Right hindlimb (tissue), 1 donor: ENCODE measurements around the gene C6orf62.
"Not testable (repeated sequence)": the region's sequence is repeated elsewhere in the genome, so short reads cannot be mapped to it uniquely, and the experiment has no call there.

ENCODE experiments used
- DNase-seq: peaks from one replicate; pipeline ENCODE4 v3.0.0-alpha.2; 2018

Gene C6orf62

GRCh38 chr6:24719125-24719971 lies at the start of gene C6orf62:
Gene C6orf62 (minus strand): TSS chr6:24719154. CDS start chr6:24718668, 486 bp downstream.
- DNase-seq, result peak; percentile 32

DNA sequence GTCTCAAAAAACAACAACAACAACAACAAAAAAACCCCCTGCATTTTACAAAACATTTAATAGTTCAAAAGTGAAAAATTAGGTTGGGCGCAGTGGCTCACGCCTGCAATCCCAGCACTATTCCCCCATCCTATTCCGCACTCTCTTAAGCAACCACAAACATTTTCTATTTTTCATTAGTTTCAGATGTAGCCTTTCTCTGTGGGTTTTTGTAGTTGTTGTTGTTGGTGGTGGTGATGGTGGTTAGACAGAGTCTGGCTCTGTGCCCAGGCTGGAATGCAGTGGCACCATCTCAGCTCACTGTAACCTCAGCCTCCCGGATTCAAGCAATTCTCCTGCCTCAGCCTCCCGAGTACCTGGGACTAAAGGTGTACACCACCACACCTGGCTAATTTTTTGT lies 49.4 kb upstream of the C6orf62 start:
- no peak for DNase-seq

DNA sequence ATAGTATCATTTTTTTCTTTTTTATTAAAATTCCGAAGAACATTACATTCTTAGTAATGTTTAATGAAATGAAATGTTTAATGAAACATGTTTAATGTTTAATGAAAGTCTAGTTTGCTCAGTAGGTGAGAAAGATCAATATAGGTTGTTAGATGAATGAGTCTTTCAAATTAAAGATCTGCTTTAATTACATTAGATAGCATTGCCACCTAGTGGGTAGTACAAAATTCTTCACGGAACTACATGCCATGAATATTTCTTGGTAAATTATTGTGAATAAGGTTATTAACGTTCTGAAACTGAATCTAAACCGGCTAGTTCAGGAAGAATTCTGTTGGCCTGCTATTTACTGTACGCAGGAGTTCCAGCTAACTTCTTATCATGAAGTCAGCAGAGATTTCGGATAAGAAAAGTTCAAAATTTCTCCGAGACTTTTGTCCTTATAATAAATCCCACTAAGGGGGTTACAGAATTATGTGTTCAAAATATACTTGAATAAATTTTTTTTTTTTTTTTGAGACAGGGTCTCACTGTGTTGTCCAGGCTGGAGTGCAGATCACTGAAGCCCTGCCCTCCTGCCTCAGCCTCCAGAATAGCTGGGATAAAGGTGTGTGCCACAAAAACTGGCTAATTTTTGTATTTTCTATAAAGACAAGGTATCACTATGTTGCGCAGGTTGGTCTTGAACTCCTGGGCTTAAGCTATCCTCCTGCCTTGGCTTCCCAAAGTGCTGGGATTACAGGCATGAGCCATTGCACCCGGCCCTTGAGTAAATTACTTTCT lies 47.9 kb upstream of the C6orf62 start:
- DNase-seq, result no peak

DNA sequence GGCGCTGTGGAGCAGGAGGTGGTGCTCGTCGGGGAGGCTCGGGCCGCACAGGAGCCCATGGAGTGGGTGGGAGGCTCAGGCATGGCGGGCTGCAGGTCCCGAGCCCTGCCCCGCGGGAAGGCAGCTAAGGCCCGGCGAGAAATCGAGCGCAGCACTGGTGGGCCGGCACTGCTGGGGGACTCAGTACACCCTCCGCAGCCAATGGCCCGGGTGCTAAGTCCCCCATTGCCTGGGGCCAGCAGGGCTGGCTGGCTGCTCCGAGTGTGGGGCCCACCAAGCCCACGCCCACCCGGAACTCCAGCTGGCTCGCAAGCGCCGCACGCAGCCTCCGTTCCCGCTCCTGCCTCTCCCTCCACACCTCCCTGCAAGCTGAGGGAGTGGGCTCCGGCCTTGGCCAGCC lies 47.0 kb upstream of the C6orf62 start:
- not testable (repeated sequence) for DNase-seq

- DNase-seq, result not testable (repeated sequence)
Measured at GRCh38 chr6:24764833-24765828, 46.2 kb upstream of the C6orf62 start.

GRCh38 chr6:24763578-24763977 lies 44.6 kb upstream of the C6orf62 start:
- DNase-seq, result no peak

DNA sequence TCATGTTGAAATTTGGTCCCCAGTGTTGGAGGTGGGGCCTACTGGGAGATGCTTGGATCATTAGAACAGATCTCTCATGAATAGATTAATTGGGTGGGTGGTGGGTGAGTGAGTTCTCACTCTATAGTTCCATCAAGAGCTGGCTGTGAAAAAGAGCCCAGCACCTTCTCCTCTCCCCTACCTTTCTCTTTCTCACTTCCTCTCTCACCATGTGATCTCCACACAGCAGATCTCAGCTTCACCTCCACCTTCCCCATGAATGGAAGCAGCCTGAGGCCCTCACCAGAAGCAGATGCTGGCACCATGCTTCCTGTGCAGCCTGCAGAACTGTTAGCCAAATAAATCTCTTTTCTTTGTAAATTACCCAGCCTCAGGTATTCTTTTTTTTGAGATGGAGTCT lies 42.9 kb upstream of the C6orf62 start:
- DNase-seq, result no peak

DNA sequence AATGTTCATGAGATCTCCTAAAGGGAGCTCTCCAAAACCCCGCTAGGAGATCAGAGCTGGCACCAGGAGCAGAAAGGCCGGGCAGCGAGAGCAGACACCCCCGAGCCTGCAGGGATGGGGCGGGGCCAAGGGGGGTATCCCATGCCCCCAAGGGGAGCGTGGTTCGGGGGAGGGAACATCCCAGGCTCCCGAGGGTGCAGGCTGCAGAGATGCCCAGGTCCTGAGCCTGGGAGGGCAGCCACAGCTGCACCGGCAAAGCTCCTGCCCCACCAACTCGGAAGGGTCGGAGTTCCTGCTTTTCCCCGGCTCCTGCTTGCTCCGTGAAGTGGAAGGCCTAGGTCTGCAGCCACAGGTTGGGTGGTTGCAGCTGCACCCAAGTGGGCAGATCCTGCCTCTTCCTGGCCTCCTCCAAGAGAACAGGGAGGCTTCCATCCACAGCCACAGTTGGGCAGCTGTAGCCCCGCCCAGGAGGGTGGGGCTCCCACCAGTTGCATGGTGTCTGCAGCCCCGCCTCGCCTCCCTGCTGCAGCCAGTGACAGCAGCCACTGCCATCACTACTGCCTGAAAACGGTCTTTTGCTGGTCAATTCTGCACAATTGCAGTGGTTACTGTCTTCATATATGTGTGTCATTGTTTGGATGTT lies 42.4 kb upstream of the C6orf62 start:
- no peak for DNase-seq

DNA sequence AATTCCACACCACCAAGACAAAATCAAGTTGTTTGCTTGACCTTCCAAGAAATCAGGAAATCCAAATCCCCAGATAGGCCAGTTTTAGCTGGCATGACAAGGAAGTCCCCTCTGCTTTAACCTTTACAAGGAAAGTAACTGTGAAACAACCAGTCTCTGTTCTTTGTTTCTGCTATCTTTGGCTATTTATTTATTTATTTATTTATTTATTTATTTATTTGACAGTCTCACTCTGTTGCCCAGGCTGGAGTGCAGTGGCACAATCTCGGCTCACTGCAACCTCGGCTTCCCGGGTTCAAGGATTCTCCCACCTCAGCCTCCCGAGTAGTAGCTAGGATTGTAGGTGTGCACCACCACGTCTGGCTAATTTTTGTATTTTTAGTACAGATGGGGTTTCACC lies 41.3 kb upstream of the C6orf62 start:
- no peak for DNase-seq

- no peak for DNase-seq
Measured at GRCh38 chr6:24759718-24760117, 40.8 kb upstream of the C6orf62 start.

- DNase-seq, result no peak
Measured at GRCh38 chr6:24757611-24758010, 38.7 kb upstream of the C6orf62 start.

DNA sequence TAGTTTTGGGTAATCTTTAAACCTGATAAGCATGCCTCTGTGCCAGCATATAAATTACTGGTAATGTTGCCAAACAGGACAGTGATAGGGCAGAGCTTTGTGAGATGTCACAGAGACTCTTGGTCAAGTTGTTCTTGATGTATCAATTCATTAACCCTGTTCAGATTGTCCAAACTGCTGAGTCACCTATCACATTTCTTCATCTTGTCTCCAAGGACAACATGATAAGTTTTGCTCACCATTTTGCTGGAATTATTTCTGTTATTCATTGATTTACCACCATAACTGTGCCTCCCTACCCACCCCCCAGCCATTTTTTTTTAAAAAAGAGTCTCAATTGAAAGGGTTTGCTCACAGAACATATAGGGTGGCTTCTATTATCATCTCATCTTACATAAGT lies 36.3 kb upstream of the C6orf62 start:
- DNase-seq, result no peak

DNA sequence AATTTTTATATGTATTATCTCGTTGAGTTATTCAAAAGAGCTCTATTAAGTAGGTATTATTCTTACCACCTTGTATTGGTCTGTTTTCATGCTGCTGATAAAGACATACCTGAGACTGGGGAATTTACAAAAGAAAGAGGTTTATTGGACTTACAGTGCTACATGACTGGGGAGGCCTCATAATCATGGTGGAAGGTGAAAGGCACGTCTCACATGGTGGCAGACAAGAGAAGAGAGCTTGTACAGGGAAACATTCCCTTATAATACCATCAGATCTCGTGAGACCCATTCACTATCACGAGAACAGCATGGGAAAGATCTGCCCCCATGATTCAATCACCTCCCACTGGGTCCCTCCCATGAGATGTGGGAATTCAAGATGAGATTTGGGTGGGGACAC lies 35.4 kb upstream of the C6orf62 start:
- DNase-seq, result not testable (repeated sequence)

GRCh38 chr6:24753545-24753944 lies 34.6 kb upstream of the C6orf62 start:
- DNase-seq, result no peak

DNA sequence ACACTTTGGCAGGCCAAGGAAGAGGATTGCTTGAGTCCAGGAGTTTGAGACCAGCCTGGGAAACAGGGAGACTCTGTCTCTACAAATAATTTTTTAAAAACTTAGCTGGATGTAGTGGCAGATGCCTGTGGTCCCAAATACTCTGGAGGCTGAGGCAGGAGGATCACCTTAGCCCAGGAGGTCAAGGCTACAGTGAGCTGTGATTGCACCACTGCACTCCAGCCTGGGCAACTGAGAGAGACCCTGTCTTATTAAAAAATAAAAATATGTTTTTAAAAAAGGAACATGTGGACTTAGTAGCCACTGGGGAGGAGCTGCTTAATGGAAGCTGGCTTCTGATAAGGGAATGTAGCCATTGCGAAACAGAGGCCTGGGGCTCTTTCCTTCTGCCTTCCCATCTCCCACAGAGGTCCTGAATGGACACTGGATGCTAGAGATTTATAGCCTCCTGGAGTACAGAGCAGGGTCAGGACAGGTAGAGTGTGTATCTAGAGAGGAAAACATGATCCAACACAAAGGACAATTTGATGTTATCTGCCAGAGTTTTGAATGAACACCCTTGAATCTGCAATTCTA lies 34.1 kb upstream of the C6orf62 start:
- no peak for DNase-seq

GRCh38 chr6:24752503-24752902 lies 33.5 kb upstream of the C6orf62 start:
- no peak for DNase-seq

DNA sequence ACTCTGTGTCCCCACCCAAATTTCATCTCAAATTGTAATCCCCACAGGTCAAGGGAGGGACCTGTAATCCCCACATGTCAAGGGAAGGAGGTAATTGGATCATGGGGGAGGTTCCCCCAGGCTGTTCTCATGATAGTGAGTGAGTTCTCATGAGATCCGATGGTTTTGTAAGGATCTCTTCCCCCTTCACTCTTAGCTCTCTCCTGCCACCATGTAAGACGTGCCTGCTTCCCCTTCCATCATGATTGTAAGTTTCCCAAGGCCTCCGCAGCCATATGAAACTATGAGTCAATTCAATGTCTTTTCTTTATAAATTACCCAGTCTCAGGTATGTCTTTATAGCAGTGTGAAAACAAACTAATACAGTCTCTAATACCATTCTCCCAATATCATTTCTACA lies 31.9 kb upstream of the C6orf62 start:
- DNase-seq, result not testable (repeated sequence)

DNA sequence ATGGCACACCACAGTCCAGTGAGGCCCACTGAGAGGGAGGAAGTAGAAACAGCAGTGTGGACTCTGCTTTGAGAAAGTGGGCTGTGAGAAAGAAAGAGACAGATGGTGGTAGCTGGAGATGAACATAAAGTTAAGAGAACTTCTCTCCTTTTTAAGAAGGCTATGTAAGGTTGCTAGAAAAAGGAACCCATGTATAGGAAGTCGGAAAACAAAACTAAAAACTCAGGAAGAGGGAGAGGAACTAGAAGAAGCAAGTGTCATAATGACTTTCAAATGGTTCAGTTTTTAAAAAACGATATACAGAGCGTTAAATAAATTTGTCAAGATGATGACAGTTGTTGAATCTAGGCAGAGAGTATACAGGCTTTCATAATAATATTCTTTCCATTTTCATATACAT lies 30.3 kb upstream of the C6orf62 start:
- DNase-seq, result no peak

GRCh38 chr6:24744911-24745310 lies 26.0 kb upstream of the C6orf62 start:
- no peak for DNase-seq

- DNase-seq, result no peak
Measured at GRCh38 chr6:24743944-24744335, 25.0 kb upstream of the C6orf62 start.

DNA sequence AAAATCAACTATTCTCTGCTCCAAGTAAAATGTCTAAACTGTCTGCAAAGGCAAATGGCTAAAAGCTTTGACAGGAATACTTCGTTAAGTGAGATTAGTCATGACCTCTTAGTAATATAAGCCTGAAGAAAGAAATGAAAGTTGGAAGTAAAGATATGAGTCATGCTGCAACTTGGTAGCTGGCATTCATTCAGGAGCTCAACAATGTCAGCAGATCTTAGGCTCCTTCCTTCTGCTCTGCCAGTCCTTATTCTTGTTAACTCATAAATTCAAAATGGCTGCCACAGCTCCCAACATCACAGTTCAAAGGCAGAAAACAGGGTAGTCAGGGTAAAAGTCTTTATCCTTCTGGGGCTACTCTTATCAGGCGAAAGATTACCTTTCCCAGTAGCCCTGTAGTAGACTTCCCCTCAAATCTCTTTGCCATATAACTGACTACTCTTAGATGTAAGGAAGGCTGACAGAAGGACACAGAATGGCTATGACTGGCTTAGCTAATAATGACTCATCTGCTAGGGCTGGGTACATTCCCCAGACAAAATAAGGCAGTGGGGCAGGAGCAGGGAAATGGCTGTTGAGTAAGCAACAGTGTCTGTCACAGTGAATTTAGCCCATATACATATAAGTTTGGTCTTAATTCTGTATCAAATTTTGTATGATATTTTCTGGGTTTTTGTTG lies 24.4 kb upstream of the C6orf62 start:
- no peak for DNase-seq
